Lower leg skin (tissue), 4 donors: ENCODE data around the gene C19orf12. TPM values are rescaled to one million over a fixed set of nuclear protein-coding genes. Genes with fewer than 3 reads are reported as not detected.

ENCODE experiments used
- DNase-seq, 2 donors: peaks; one replicate each; pipeline ENCODE4 v3.0.0-alpha.2; 2019; ENCODE audit warnings: low spot score in 2 of 2
- H3K4me3 ChIP-seq: fragments of 200-600 bp; sonication (generic); 2 replicates; pipeline ENCODE4 v1.5.1; 2017; ENCODE audit warnings: mild to moderate bottlenecking, low read depth; ENCODE audit not compliant: poor library complexity, severe bottlenecking
- CTCF ChIP-seq, 3 donors: fragments of 450-650 bp; IDR thresholded peaks; one replicate each; pipeline ENCODE4 v1.5.1; 2016; ENCODE audit warnings: antibody characterized with exemption in 3 of 3, mild to moderate bottlenecking in 3 of 3, moderate library complexity in 2 of 3
- POLR2A ChIP-seq, 2 donors: fragments of 450-650 bp; IDR thresholded peaks; one replicate each; pipeline ENCODE4 v1.6.1; 2016 to 2017; ENCODE audit warnings: antibody characterized with exemption in 2 of 2, mild to moderate bottlenecking in 1 of 2, moderate library complexity in 1 of 2
- WGBS, 2 donors: methylation state at CpG; one replicate each; pipeline ENCODE4 v1.1.5; 2018; 5-methylcytosine and 5-hydroxymethylcytosine counted together
- intact Hi-C: fragments of 100-400 bp; cut with DNase I; formaldehyde crosslinking; loops from one replicate; pipeline ENCODE4 v1.15.0; 2023; ENCODE audit warnings: low total_unique reads
- total RNA-seq, 4 donors: library from RNA; depleted of rRNA; stranded (reverse); fragments of >200 nt; gene quantifications; one replicate each; pipeline ENCODE4 v1.1.0, GENCODE V29; 2016

Gene C19orf12
- total RNA-seq, 4 donors from 2014 or later, result 20.6 to 32.3 (median 26.0) TPM

- 88 to 91% methylated on average over 9 of the region's 9 CpGs for WGBS, 2 donors
- intact Hi-C loops, result no loop called here
- no peak for TF ChIP-seq CTCF (IDR thresholded peaks at IDR 0.05)
- no peak for TF ChIP-seq POLR2A (IDR thresholded peaks at IDR 0.05)
- DNase-seq, result no peak
- H3K4me3 ChIP-seq, result no peak overlapping the region
Measured at GRCh38 chr19:29679598-29680210, 35.4 kb downstream of the C19orf12 start.

- 72 to 73% methylated on average over 12 to 16 of the region's 20 CpGs for WGBS, 2 donors
- DNase-seq, result peak in 1 of 2 donors; percentile 68
- no peak for TF ChIP-seq POLR2A (IDR thresholded peaks at IDR 0.05)
- no peak for TF ChIP-seq CTCF (IDR thresholded peaks at IDR 0.05)
- H3K4me3 ChIP-seq, result no peak overlapping the region
- intact Hi-C loops, result no loop called here
Measured at GRCh38 chr19:29678484-29679106, 36.5 kb downstream of the C19orf12 start.

DNA sequence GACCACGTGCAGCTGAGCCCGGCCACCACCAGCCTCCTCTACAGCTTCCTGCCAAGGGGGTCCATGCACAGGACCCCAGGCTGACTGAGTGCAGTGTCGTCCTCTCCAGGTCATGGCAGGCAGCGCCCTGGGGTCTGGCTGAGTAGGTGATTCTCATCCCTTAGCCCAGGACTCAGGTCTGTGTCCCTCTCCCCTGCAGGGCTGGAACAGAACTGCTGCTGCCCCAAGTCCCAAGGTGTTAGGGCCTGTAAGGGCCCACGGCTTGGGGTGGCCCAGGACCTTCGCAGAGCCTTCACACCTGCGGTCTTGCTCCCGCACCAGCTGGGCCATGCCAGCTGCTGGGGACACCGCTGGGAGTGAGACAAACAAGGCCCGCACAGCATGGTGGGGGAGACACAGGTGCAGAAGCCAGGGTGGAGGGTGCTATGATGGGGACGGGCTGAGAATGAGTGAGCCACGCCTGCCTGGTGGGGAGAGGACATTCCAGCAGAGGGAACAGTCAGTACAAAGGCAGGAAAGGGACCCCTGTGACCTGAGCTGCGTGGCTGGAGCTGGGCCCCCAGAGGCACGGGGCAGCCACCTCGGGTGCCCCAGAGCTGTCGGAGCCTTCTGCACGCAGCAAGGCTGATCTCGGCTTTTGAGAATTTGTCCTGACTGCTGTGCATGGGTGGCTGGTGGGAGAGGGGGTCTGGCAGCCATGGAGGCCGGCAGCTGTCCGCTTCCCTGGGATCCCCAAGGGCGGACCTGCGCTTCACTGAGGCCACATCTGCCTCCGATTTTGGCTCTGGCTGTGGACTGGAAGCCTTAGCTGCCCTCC lies 37.9 kb downstream of the C19orf12 start:
- 88 to 89% methylated on average over 21 to 22 of the region's 23 CpGs for WGBS, 2 donors
- intact Hi-C loops, result no loop called here

DNA sequence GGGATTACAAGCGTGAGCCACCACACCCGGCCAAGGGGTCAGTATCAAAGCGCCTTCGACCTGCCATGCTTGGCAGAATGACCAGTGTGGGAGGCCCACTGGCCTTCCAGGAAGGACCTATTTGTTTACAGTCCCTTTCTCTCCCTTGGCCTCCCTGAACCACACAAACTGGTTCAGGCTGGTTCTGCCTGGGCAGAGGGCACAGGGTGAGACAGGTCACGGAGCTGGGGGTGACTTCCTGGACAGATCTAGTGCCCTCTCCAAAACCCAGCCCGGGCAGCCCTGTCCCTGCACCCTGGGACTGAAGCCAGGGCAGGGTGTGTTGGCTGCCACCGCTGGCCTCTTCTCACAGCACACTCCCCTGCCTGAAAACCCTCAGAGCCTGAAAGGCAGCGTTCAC lies 38.5 kb downstream of the C19orf12 start:
- TF ChIP-seq POLR2A (IDR thresholded peaks at IDR 0.05) (no peak), CTCF (IDR thresholded peaks at IDR 0.05) (no peak)
- 61 to 72% methylated on average over 5 to 8 of the region's 8 CpGs for WGBS, 2 donors
- DNase-seq, result peak in 1 of 2 donors; percentile 83
- intact Hi-C loops, result no loop called here
- H3K4me3 ChIP-seq, result no peak overlapping the region

More for the DNA sequence above, 37.9 kb downstream of the C19orf12 start:
- H3K4me3 ChIP-seq, result no peak overlapping the region
- DNase-seq, result peak in 1 of 2 donors; percentile 83
- TF ChIP-seq CTCF (IDR thresholded peaks at IDR 0.05), result no peak
- TF ChIP-seq POLR2A (IDR thresholded peaks at IDR 0.05), result no peak

DNA sequence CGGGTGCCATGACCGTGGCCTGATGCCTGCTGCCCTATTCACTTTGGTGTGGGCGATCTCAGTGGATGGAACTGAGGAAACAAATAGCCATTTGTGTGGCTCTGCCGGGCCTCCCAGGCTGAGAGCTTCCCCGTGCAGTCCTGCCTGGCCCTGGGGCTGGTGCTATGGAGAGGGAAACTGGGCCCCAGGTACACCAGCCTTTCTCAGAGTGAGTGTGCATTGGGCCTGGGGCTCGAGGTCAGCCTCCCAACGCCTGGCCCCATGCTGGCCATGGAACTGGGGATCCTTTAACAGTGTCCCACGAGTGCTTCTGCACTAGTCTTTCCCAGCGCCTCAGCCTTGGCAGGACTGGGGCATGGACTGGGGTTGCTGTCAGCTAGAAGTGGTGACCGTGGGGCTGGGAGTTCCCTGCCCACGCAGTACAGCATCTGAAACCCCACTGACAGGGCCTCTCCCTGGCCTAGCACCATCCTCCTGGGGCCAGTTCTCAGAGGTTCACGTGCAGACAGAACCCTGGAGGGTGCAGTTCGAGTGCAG lies 39.3 kb downstream of the C19orf12 start:
- TF ChIP-seq POLR2A (IDR thresholded peaks at IDR 0.05) (no peak), CTCF (IDR thresholded peaks at IDR 0.05) (no peak)
- intact Hi-C loops, result no loop called here
- H3K4me3 ChIP-seq, result no peak overlapping the region
- 83 to 87% methylated on average over 5 to 13 of the region's 13 CpGs for WGBS, 2 donors
- no peak for DNase-seq
